WTC11 (cell line): ENCODE results near the gene GAA. TPM values are rescaled to one million over a fixed set of nuclear protein-coding genes. Genes with fewer than 3 reads are reported as not detected.

Experiments used
- ATAC-seq: fragments of 200-7000 bp; cut with Tn5 transposase; 2 replicates; pipeline ENCODE4 v1.10.0; 2021; ENCODE audit warnings: mild to moderate bottlenecking, moderate library complexity
- CTCF ChIA-PET: fragments of 300-600 bp; sonication (Branson Sonifier 250); formaldehyde crosslinking; loops from one replicate; lab custom pipeline; 2021; ENCODE audit warnings: antibody characterized with exemption; lab: Charles Lee
- POLR2A ChIA-PET: fragments of 350-600 bp; sonication (Branson Sonifier 250); formaldehyde crosslinking; loops from one replicate; lab custom pipeline; 2021; ENCODE audit warnings: antibody characterized with exemption; lab: Charles Lee
- DNase-seq: peaks from one replicate; pipeline ENCODE4 v3.0.0; 2021; ENCODE audit warnings: low spot score
- H3K27ac Mint-ChIP-seq: 2 replicates; pipeline ENCODE4 v1.8.0; 2021; ENCODE audit warnings: mixed read lengths
- H3K27me3 Mint-ChIP-seq: 2 replicates; pipeline ENCODE4 v1.8.0; 2021; ENCODE audit warnings: low read depth, mild to moderate bottlenecking, moderate library complexity, mixed read lengths
- H3K36me3 Mint-ChIP-seq: 2 replicates; pipeline ENCODE4 v1.8.0; 2021; ENCODE audit warnings: mixed read lengths
- H3K4me1 Mint-ChIP-seq: 2 replicates; pipeline ENCODE4 v1.8.0; 2022; ENCODE audit warnings: mixed read lengths
- H3K4me3 Mint-ChIP-seq: 2 replicates; pipeline ENCODE4 v1.8.0; 2021; ENCODE audit warnings: mild to moderate bottlenecking, moderate library complexity, mixed read lengths
- H3K9me3 Mint-ChIP-seq: 2 replicates; pipeline ENCODE4 v1.8.0; 2021; ENCODE audit warnings: mixed read lengths
- ATF1 ChIP-seq: sonication (generic); formaldehyde crosslinking; IDR thresholded peaks from 2 replicates; pipeline ENCODE4 v1.8.1; 2023; ENCODE audit warnings: mild to moderate bottlenecking, moderate library complexity, missing genetic modification reagents
- CREM ChIP-seq: sonication (generic); formaldehyde crosslinking; IDR thresholded peaks from 2 replicates; pipeline ENCODE4 v1.8.1; 2022; ENCODE audit warnings: mild to moderate bottlenecking, missing genetic modification reagents, moderate library complexity
- ESRRA ChIP-seq: sonication (generic); formaldehyde crosslinking; IDR thresholded peaks from 2 replicates; pipeline ENCODE4 v1.8.1; 2022; ENCODE audit warnings: mild to moderate bottlenecking, missing genetic modification reagents, borderline replicate concordance
- HMGA2 ChIP-seq: fragments of 250-450 bp; sonication (Bioruptor Pico); IDR thresholded peaks from 2 replicates; pipeline ENCODE4 v1.4.0; 2021; ENCODE audit warnings: mild to moderate bottlenecking, moderate library complexity
- KAT7 ChIP-seq: sonication (generic); formaldehyde crosslinking; IDR thresholded peaks from 2 replicates; pipeline ENCODE4 v1.8.1; 2023; ENCODE audit warnings: missing genetic modification reagents, mild to moderate bottlenecking, borderline replicate concordance
- OVOL2 ChIP-seq: fragments of 250-450 bp; sonication (Bioruptor Pico); IDR thresholded peaks from 2 replicates; pipeline ENCODE4 v1.9.0; 2021; ENCODE audit warnings: mild to moderate bottlenecking, borderline replicate concordance
- RORB ChIP-seq: fragments of 250-450 bp; sonication (Bioruptor Pico); IDR thresholded peaks from 2 replicates; pipeline ENCODE4 v1.9.0; 2021; ENCODE audit warnings: mild to moderate bottlenecking
- TCF7 ChIP-seq: sonication (generic); formaldehyde crosslinking; IDR thresholded peaks from 2 replicates; pipeline ENCODE4 v1.8.0; 2022; ENCODE audit warnings: mild to moderate bottlenecking, low read depth, missing genetic modification reagents, moderate library complexity
- ZBTB21 ChIP-seq: sonication (generic); formaldehyde crosslinking; IDR thresholded peaks from 2 replicates; pipeline ENCODE4 v1.8.1; 2023; ENCODE audit warnings: mild to moderate bottlenecking, missing genetic modification reagents, borderline replicate concordance
- ZNF219 ChIP-seq: sonication (generic); formaldehyde crosslinking; IDR thresholded peaks from 2 replicates; pipeline ENCODE4 v1.8.0; 2023; ENCODE audit warnings: missing genetic modification reagents, mild to moderate bottlenecking, borderline replicate concordance
- ZNF423 ChIP-seq: fragments of 250-450 bp; sonication (Bioruptor Pico); IDR thresholded peaks from 2 replicates; pipeline ENCODE4 v2.1.2; 2022; ENCODE audit warnings: mild to moderate bottlenecking, moderate library complexity
- total RNA-seq: library from RNA; stranded (reverse); gene quantifications from 3 replicates; pipeline ENCODE4 v1.2.3, GENCODE V29; 2021
- TF ChIP-seq, protein P1 (sequence below): sonication (generic); formaldehyde crosslinking; IDR thresholded peaks from 2 replicates; pipeline ENCODE4 v1.8.1; 2022; ENCODE audit warnings: missing genetic modification reagents, borderline replicate concordance
- TF ChIP-seq, protein P2 (sequence below): sonication (generic); formaldehyde crosslinking; IDR thresholded peaks from 2 replicates; pipeline ENCODE4 v1.8.0; 2023; ENCODE audit warnings: missing genetic modification reagents
- TF ChIP-seq, protein P3 (sequence below): fragments of 250-450 bp; sonication (Bioruptor Pico); IDR thresholded peaks from 2 replicates; pipeline ENCODE4 v1.9.0; 2021; ENCODE audit warnings: moderate library complexity, mild to moderate bottlenecking, inconsistent platforms, borderline replicate concordance
- TF ChIP-seq, protein P4 (sequence below): sonication (generic); formaldehyde crosslinking; IDR thresholded peaks from 2 replicates; pipeline ENCODE4 v1.8.1; 2023; ENCODE audit warnings: mild to moderate bottlenecking, moderate library complexity, missing genetic modification reagents
- TF ChIP-seq, protein P5 (sequence below): fragments of 250-450 bp; sonication (Bioruptor Pico); IDR thresholded peaks from 2 replicates; pipeline ENCODE4 v1.9.0; 2021; ENCODE audit warnings: mild to moderate bottlenecking
- TF ChIP-seq, protein P6 (sequence below): sonication (generic); formaldehyde crosslinking; IDR thresholded peaks from 2 replicates; pipeline ENCODE4 v1.8.1; 2023; ENCODE audit warnings: mild to moderate bottlenecking, missing genetic modification reagents, borderline replicate concordance
- TF ChIP-seq, protein P7 (sequence below): fragments of 250-450 bp; sonication (Bioruptor Pico); IDR thresholded peaks from 2 replicates; pipeline ENCODE4 v2.1.2; 2022; ENCODE audit warnings: mild to moderate bottlenecking, moderate library complexity

The GAA gene
- total RNA-seq, 1 experiment from 2014 or later: 91.6 TPM

DNA sequence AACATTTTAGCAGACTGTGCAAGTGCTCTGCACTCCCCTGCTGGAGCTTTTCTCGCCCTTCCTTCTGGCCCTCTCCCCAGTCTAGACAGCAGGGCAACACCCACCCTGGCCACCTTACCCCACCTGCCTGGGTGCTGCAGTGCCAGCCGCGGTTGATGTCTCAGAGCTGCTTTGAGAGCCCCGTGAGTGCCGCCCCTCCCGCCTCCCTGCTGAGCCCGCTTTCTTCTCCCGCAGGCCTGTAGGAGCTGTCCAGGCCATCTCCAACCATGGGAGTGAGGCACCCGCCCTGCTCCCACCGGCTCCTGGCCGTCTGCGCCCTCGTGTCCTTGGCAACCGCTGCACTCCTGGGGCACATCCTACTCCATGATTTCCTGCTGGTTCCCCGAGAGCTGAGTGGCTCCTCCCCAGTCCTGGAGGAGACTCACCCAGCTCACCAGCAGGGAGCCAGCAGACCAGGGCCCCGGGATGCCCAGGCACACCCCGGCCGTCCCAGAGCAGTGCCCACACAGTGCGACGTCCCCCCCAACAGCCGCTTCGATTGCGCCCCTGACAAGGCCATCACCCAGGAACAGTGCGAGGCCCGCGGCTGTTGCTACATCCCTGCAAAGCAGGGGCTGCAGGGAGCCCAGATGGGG is 3.1 kb downstream of the GAA start:
- ChIA-PET POLR2A (interaction anchor here (1.3 kb wide), 1 partner anchor 8 kb away, joined by 3 read pairs; no protein-coding TSS in a partner anchor), CTCF (interaction anchor here (0.8 to 1.8 kb wide), 3 partner anchors 20 to 111 kb away, joined by 3 to 11 read pairs (median 5); no protein-coding TSS in a partner anchor)
- H3K4me3 Mint-ChIP-seq: no peak overlapping the region
- H3K4me1 Mint-ChIP-seq: peaks cover 17% of the 10 kb centered on the region
- DNase-seq (no peak), ATAC-seq (no peak)
- no peaks in the 10 kb centered on the region for H3K36me3 Mint-ChIP-seq
- TF ChIP-seq HMGA2 (CRISPR knock-in tag): no peak
- TF ChIP-seq, protein P1, sequence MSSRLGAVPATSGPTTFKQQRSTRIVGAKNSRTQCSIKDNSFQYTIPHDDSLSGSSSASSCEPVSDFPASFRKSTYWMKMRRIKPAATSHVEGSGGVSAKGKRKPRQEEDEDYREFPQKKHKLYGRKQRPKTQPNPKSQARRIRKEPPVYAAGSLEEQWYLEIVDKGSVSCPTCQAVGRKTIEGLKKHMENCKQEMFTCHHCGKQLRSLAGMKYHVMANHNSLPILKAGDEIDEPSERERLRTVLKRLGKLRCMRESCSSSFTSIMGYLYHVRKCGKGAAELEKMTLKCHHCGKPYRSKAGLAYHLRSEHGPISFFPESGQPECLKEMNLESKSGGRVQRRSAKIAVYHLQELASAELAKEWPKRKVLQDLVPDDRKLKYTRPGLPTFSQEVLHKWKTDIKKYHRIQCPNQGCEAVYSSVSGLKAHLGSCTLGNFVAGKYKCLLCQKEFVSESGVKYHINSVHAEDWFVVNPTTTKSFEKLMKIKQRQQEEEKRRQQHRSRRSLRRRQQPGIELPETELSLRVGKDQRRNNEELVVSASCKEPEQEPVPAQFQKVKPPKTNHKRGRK (CRISPR knock-in tag): no peak
- no peak for TF ChIP-seq ESRRA (CRISPR knock-in tag)
- no peak for TF ChIP-seq ZNF423
- TF ChIP-seq CREM (CRISPR knock-in tag): no peak
- TF ChIP-seq, protein P2, sequence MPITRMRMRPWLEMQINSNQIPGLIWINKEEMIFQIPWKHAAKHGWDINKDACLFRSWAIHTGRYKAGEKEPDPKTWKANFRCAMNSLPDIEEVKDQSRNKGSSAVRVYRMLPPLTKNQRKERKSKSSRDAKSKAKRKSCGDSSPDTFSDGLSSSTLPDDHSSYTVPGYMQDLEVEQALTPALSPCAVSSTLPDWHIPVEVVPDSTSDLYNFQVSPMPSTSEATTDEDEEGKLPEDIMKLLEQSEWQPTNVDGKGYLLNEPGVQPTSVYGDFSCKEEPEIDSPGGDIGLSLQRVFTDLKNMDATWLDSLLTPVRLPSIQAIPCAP (CRISPR knock-in tag): no peak
- no peak for TF ChIP-seq OVOL2 (CRISPR knock-in tag)
- TF ChIP-seq RORB (CRISPR knock-in tag): no peak
- TF ChIP-seq, protein P3, sequence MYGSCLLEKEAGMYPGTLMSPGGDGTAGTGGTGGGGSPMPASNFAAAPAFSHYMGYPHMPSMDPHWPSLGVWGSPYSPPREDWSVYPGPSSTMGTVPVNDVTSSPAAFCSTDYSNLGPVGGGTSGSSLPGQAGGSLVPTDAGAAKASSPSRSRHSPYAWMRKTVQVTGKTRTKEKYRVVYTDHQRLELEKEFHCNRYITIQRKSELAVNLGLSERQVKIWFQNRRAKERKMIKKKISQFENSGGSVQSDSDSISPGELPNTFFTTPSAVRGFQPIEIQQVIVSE: no peak
- TF ChIP-seq ZNF219: no peak
- TF ChIP-seq KAT7: no peak
- TF ChIP-seq, protein P4, sequence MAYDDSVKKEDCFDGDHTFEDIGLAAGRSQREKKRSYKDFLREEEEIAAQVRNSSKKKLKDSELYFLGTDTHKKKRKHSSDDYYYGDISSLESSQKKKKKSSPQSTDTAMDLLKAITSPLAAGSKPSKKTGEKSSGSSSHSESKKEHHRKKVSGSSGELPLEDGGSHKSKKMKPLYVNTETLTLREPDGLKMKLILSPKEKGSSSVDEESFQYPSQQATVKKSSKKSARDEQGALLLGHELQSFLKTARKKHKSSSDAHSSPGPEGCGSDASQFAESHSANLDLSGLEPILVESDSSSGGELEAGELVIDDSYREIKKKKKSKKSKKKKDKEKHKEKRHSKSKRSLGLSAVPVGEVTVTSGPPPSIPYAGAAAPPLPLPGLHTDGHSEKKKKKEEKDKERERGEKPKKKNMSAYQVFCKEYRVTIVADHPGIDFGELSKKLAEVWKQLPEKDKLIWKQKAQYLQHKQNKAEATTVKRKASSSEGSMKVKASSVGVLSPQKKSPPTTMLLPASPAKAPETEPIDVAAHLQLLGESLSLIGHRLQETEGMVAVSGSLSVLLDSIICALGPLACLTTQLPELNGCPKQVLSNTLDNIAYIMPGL (CRISPR knock-in tag): no peak
- no peak for TF ChIP-seq ATF1
- TF ChIP-seq, all 79 proteins: peak for 0
- no peaks in the 10 kb centered on the region for H3K9me3 Mint-ChIP-seq
- peaks cover 11% of the 10 kb centered on the region for H3K27me3 Mint-ChIP-seq
- no peak overlapping the region for H3K27ac Mint-ChIP-seq

DNA sequence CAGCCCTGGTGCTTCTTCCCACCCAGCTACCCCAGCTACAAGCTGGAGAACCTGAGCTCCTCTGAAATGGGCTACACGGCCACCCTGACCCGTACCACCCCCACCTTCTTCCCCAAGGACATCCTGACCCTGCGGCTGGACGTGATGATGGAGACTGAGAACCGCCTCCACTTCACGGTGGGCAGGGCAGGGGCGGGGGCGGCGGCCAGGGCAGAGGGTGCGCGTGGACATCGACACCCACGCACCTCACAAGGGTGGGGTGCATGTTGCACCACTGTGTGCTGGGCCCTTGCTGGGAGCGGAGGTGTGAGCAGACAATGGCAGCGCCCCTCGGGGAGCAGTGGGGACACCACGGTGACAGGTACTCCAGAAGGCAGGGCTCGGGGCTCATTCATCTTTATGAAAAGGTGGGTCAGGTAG is 3.6 kb downstream of the GAA start:
- no peak for ATAC-seq
- Mint-ChIP-seq H3K27me3 (peaks cover 7% of the 10 kb centered on the region; the same call in 1 of the 2 replicates), H3K27ac (no peak overlapping the region), H3K9me3 (no peaks in the 10 kb centered on the region), H3K4me1 (peaks cover 17% of the 10 kb centered on the region), H3K4me3 (no peak overlapping the region), H3K36me3 (no peaks in the 10 kb centered on the region)
- ChIA-PET POLR2A (no interaction called here), CTCF (interaction anchor here (0.6 to 1.8 kb wide), 4 partner anchors 19 to 1364 kb away, joined by 3 to 11 read pairs (median 4); no protein-coding TSS in a partner anchor)
- no peak for DNase-seq
- TF ChIP-seq TCF7 (CRISPR knock-in tag) (no peak), ZBTB21 (CRISPR knock-in tag) (no peak)
- TF ChIP-seq, protein P5, sequence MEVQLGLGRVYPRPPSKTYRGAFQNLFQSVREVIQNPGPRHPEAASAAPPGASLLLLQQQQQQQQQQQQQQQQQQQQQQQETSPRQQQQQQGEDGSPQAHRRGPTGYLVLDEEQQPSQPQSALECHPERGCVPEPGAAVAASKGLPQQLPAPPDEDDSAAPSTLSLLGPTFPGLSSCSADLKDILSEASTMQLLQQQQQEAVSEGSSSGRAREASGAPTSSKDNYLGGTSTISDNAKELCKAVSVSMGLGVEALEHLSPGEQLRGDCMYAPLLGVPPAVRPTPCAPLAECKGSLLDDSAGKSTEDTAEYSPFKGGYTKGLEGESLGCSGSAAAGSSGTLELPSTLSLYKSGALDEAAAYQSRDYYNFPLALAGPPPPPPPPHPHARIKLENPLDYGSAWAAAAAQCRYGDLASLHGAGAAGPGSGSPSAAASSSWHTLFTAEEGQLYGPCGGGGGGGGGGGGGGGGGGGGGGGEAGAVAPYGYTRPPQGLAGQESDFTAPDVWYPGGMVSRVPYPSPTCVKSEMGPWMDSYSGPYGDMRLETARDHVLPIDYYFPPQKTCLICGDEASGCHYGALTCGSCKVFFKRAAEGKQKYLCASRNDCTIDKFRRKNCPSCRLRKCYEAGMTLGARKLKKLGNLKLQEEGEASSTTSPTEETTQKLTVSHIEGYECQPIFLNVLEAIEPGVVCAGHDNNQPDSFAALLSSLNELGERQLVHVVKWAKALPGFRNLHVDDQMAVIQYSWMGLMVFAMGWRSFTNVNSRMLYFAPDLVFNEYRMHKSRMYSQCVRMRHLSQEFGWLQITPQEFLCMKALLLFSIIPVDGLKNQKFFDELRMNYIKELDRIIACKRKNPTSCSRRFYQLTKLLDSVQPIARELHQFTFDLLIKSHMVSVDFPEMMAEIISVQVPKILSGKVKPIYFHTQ (CRISPR knock-in tag): no peak
- TF ChIP-seq, protein P6, sequence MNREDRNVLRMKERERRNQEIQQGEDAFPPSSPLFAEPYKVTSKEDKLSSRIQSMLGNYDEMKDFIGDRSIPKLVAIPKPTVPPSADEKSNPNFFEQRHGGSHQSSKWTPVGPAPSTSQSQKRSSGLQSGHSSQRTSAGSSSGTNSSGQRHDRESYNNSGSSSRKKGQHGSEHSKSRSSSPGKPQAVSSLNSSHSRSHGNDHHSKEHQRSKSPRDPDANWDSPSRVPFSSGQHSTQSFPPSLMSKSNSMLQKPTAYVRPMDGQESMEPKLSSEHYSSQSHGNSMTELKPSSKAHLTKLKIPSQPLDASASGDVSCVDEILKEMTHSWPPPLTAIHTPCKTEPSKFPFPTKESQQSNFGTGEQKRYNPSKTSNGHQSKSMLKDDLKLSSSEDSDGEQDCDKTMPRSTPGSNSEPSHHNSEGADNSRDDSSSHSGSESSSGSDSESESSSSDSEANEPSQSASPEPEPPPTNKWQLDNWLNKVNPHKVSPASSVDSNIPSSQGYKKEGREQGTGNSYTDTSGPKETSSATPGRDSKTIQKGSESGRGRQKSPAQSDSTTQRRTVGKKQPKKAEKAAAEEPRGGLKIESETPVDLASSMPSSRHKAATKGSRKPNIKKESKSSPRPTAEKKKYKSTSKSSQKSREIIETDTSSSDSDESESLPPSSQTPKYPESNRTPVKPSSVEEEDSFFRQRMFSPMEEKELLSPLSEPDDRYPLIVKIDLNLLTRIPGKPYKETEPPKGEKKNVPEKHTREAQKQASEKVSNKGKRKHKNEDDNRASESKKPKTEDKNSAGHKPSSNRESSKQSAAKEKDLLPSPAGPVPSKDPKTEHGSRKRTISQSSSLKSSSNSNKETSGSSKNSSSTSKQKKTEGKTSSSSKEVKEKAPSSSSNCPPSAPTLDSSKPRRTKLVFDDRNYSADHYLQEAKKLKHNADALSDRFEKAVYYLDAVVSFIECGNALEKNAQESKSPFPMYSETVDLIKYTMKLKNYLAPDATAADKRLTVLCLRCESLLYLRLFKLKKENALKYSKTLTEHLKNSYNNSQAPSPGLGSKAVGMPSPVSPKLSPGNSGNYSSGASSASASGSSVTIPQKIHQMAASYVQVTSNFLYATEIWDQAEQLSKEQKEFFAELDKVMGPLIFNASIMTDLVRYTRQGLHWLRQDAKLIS (CRISPR knock-in tag): no peak
- TF ChIP-seq, protein P7, sequence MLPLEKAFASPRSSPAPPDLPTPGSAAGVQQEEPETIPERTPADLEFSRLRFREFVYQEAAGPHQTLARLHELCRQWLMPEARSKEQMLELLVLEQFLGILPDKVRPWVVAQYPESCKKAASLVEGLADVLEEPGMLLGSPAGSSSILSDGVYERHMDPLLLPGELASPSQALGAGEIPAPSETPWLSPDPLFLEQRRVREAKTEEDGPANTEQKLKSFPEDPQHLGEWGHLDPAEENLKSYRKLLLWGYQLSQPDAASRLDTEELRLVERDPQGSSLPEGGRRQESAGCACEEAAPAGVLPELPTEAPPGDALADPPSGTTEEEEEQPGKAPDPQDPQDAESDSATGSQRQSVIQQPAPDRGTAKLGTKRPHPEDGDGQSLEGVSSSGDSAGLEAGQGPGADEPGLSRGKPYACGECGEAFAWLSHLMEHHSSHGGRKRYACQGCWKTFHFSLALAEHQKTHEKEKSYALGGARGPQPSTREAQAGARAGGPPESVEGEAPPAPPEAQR: no peak
- TF ChIP-seq, protein P1 (CRISPR knock-in tag): no peak
